ENCODE measurements around the gene SLC6A16. TPM values are rescaled to one million over a fixed set of nuclear protein-coding genes. Genes with fewer than 3 reads are reported as not detected.
A peak's percentile ranks its signal among the peaks of the same experiment; 100 is the strongest.
"Not testable (repeated sequence)": the region's sequence is repeated elsewhere in the genome, so short reads cannot be mapped to it uniquely, and the experiment has no call there.

SLC6A16 gene
- total RNA-seq, 1 donor from 2014 or later = 0.85 TPM

DNA sequence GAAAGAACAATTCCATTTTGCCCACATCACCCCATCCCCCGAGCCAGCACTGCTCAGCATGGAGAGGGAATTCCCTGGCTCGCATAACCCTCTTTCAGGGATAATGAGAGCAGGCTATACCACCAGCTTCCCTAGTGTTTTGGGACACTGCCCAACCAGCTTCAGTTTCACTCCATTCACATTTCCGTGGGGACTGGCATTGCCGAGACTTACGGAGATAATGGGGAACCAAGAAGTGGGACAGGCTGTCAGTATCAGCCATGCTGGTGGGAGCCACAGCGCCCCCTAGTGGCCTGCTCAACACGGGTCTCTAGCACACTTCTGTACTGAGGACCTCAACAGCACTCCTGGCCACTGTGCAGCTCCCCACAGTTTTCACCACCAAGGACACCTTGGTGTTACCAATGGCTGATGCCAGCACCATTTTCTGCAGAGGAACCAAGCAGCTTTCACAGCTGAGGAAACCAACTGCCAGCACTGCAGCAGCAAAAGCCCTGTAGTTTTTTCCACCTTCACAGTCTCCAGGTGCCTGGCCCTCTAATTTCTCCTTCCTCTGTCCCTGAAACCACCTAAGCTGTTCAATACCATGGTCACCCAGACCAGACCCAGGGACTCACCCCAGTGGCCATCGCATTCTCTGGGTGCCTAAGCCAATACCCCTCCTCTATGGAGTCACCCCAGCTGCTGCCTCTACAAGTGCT lies 23.7 kb downstream of the SLC6A16 start:
- H3K27ac ChIP-seq = no peak overlapping the region
- intact Hi-C loops (cut with DNase I) = no loop called here
- H3K4me3 ChIP-seq = no peak overlapping the region
- DNase-seq (ENCODE audit: low spot score in 2 of 2) = peak in 1 of 2 donors; percentile 78
- TF ChIP-seq, protein P1, sequence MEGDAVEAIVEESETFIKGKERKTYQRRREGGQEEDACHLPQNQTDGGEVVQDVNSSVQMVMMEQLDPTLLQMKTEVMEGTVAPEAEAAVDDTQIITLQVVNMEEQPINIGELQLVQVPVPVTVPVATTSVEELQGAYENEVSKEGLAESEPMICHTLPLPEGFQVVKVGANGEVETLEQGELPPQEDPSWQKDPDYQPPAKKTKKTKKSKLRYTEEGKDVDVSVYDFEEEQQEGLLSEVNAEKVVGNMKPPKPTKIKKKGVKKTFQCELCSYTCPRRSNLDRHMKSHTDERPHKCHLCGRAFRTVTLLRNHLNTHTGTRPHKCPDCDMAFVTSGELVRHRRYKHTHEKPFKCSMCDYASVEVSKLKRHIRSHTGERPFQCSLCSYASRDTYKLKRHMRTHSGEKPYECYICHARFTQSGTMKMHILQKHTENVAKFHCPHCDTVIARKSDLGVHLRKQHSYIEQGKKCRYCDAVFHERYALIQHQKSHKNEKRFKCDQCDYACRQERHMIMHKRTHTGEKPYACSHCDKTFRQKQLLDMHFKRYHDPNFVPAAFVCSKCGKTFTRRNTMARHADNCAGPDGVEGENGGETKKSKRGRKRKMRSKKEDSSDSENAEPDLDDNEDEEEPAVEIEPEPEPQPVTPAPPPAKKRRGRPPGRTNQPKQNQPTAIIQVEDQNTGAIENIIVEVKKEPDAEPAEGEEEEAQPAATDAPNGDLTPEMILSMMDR (IDR thresholded peaks at IDR 0.05) = peak in 2 of 3 experiments; percentile 62 to 66
- H3K9me3 ChIP-seq = no peaks in the 10 kb centered on the region
- no peaks in the 10 kb centered on the region for H3K27me3 ChIP-seq
- no peaks in the 10 kb centered on the region for H3K36me3 ChIP-seq
- no peaks in the 10 kb centered on the region for H3K4me1 ChIP-seq

DNA sequence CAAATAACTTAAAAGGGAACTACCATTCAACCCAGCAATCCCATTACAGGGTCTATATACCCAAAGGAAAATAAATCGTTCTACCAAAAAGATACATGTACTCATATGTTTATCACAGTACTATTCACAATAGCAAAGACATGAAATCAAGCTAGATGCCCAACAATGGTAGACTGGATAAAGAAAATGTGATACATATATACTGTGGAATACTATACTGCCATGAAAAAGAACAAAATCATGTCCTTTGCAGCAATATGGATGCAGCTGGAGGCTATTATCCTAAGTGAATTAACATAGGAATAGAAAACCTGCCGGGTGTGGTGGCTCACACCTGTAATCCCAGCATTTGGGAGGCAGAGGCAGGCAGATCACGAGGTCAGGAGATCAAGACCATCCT lies 26.3 kb downstream of the SLC6A16 start:
- H3K9me3 ChIP-seq; DNase-seq (ENCODE audit: low spot score in 2 of 2); H3K36me3 ChIP-seq; H3K4me3 ChIP-seq; H3K4me1 ChIP-seq; H3K27ac ChIP-seq; H3K27me3 ChIP-seq; intact Hi-C loops (cut with DNase I): not testable (repeated sequence)

DNA sequence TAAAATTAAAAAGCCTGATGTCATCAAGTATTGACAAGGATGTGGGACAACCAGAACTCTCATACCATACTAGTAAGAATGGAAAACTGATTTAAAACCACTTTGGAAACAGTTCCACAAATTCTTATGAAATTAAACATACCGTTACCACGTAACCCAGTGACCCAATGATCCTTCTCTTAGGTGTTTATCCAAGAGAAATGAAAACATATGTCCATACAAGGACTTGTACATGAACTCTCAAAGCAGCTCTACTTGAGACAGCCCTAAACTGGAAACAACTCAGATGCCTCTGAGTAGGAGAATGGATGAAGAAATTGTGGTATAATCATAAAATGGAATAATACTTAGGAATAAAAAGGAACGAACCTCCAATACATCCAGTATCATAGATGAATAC lies 27.6 kb downstream of the SLC6A16 start:
- no peaks in the 10 kb centered on the region for H3K4me1 ChIP-seq
- no peak for DNase-seq (ENCODE audit: low spot score in 2 of 2)
- intact Hi-C loops (cut with DNase I) = no loop called here
- H3K36me3 ChIP-seq = peaks cover 0 to 6% of the 10 kb centered on the region in 2 donors
- H3K4me3 ChIP-seq = no peak overlapping the region
- no peaks in the 10 kb centered on the region for H3K9me3 ChIP-seq
- no peaks in the 10 kb centered on the region for H3K27me3 ChIP-seq
- no peak overlapping the region for H3K27ac ChIP-seq
- TF ChIP-seq, protein P1 (IDR thresholded peaks at IDR 0.05) = no peak

DNA sequence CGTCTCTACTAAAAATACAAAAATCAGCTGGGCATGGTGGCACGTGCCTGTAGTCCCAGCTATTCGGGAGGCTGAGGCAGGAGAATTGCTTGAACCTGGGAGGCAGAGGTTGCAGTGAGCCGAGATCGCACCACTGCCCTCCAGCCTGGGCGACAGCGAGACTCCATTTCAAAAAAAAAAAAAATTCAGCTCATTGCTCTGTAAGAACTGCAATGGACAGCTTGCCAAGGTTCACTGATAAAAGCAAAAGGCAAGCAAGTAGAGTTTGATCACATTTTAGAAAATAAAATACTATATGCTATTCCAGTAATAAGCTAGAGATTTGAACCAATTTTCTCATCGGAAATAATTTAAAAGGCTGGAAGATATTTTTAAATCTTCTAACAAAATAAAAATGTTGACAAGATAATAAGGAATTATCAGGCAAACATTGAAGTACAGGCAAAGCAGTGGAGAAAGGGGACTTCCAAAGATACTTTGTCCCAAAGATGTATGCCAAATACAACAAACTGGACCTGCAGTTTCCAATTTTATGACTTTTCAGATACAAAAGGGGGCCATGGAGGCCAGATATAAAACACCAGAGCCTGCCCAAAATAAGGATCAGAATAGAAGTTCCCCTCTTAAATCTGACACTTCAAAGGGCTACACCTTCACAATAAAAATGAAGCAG lies 29.6 kb downstream of the SLC6A16 start:
- peaks cover 0 to 6% of the 10 kb centered on the region in 2 donors for H3K36me3 ChIP-seq
- intact Hi-C loops (cut with DNase I) = no loop called here
- no peak overlapping the region for H3K4me3 ChIP-seq
- TF ChIP-seq, protein P1 (IDR thresholded peaks at IDR 0.05) = no peak
- DNase-seq (ENCODE audit: low spot score in 2 of 2) = no peak
- H3K9me3 ChIP-seq = no peaks in the 10 kb centered on the region
- no peaks in the 10 kb centered on the region for H3K27me3 ChIP-seq
- no peak overlapping the region for H3K27ac ChIP-seq
- H3K4me1 ChIP-seq = no peaks in the 10 kb centered on the region

GRCh38 chr19:49294401-49294800 lies 30.6 kb downstream of the SLC6A16 start:
- TF ChIP-seq, protein P1 (IDR thresholded peaks at IDR 0.05) = no peak

DNA sequence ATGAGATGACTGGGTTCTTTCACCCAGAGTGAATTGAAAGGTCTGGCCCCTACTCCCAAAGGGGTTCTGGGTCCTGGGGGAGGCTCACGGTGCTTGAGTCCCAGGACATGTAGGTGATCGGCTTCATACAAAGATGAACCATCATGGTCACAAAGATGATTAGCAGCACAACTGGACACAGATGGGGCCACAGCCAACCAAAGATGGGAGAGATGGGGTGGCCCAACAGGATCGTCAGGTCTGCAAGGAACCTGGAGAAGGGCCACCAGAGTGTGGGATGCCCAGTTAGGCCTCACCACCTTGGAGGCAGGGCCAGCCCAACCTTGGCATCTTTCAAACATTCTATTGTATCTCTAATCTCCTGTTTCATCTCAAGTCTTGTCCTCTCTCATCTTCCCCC lies 34.5 kb downstream of the SLC6A16 start:
- TF ChIP-seq, protein P1 (IDR thresholded peaks at IDR 0.05) = no peak
- no peak for DNase-seq (ENCODE audit: low spot score in 2 of 2)
- H3K36me3 ChIP-seq = peaks cover 0 to 6% of the 10 kb centered on the region in 2 donors
- H3K27me3 ChIP-seq = no peaks in the 10 kb centered on the region
- H3K9me3 ChIP-seq = no peaks in the 10 kb centered on the region
- intact Hi-C loops (cut with DNase I) = no loop called here
- no peak overlapping the region for H3K4me3 ChIP-seq
- no peak overlapping the region for H3K27ac ChIP-seq
- H3K4me1 ChIP-seq = no peaks in the 10 kb centered on the region

More at GRCh38 chr19:49294401-49294800, 30.6 kb downstream of the SLC6A16 start:
- Histone ChIP-seq H3K9me3 (no peaks in the 10 kb centered on the region), H3K4me1 (no peaks in the 10 kb centered on the region), H3K36me3 (peaks cover 0 to 6% of the 10 kb centered on the region in 2 donors), H3K27ac (no peak overlapping the region), H3K27me3 (no peaks in the 10 kb centered on the region), H3K4me3 (no peak overlapping the region)
- DNase-seq (ENCODE audit: low spot score in 2 of 2) = no peak
- intact Hi-C loops (cut with DNase I) = no loop called here

- H3K27me3 ChIP-seq; H3K4me3 ChIP-seq; H3K9me3 ChIP-seq; H3K4me1 ChIP-seq; intact Hi-C loops (cut with DNase I); H3K36me3 ChIP-seq; DNase-seq (ENCODE audit: low spot score in 2 of 2); H3K27ac ChIP-seq: not testable (repeated sequence)
These were observed 35.7 kb downstream of the SLC6A16 start for GRCh38 chr19:49289286-49289685.

DNA sequence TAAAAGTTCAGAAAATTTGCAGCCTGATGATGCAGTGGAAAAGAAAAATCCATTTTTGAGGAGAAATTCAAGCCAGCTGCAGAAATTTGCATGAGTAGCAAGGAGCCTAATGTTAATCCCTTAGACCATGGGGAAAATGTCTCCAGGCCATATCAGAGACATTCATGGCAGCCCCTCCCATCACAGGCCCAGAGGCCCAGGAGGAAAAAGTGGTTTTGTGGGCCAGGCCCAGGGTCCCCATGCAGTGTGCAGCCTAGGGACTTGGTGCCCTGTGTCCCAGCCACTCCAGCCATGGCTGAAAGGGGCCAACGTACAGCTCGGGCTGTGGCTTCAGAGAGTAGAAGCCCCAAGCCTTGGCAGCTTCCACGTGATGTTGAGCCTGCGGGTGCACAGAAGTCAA lies 36.8 kb downstream of the SLC6A16 start:
- H3K27me3 ChIP-seq; H3K9me3 ChIP-seq; H3K36me3 ChIP-seq; H3K27ac ChIP-seq; DNase-seq (ENCODE audit: low spot score in 2 of 2); intact Hi-C loops (cut with DNase I); H3K4me3 ChIP-seq; H3K4me1 ChIP-seq: not testable (repeated sequence)

Data from ascending aorta (tissue), 2 donors.